Spinal cord (tissue), 4 donors: ENCODE data around the gene OR2S2. TPM values are rescaled to one million over a fixed set of nuclear protein-coding genes. Genes with fewer than 3 reads are reported as not detected.

Source experiments
- polyA plus RNA-seq, 2 donors: library from polyadenylated mRNA; unstranded; fragments of 120-200 nt; gene quantifications; one replicate each; pipeline ENCODE4 v1.2.1, GENCODE V29; 2013; ENCODE audit not compliant: insufficient read length in 2 of 2
- total RNA-seq, 2 donors: library from RNA; depleted of rRNA in 1 of 2; stranded (reverse); fragments of 120-200 nt in 1 of 2; fragments of >200 nt in 1 of 2; gene quantifications; one replicate each; pipeline versions ENCODE4 v1.2.3 to v1.2.4, GENCODE V29; 2013 to 2014

Gene OR2S2
- total and polyA plus RNA-seq, 4 donors = not detected

Other genes with a start within 250 kb of the OR2S2 start
- 100 to 1,000 TPM in 1 of 2 donors, 10 to 100 TPM in 1; 73.7 to 135 TPM for gene TLN1, start 226.0 kb downstream of the OR2S2 start, total RNA-seq
- 10 to 100 TPM; 75.5 to 90.5 TPM for gene TLN1, start 226.0 kb downstream of the OR2S2 start, polyA plus RNA-seq
- gene CREB3, start 225.5 kb downstream of the OR2S2 start, total RNA-seq = 10 to 100 TPM; 29.6 to 48.2 TPM
- gene CREB3, start 225.5 kb downstream of the OR2S2 start, polyA plus RNA-seq = 10 to 100 TPM; 50.7 to 53.6 TPM
- gene GBA2, start 208.9 kb downstream of the OR2S2 start, total RNA-seq = 10 to 100 TPM; 46.9 to 74.4 TPM
- gene GBA2, start 208.9 kb downstream of the OR2S2 start, polyA plus RNA-seq = 100 to 1,000 TPM; 109 to 131 TPM
- gene RGP1, start 208.9 kb downstream of the OR2S2 start, total RNA-seq = 10 to 100 TPM; 12.7 to 21.2 TPM
- gene RGP1, start 208.9 kb downstream of the OR2S2 start, polyA plus RNA-seq = 10 to 100 TPM; 21.9 to 23.5 TPM
- under 1 TPM in 1 of 2 donors, not detected in 1; 0.77 TPM for gene MSMP, start 203.9 kb downstream of the OR2S2 start, total RNA-seq
- 1 to 10 TPM in 1 of 2 donors, not detected in 1; 1.6 TPM for gene MSMP, start 203.9 kb downstream of the OR2S2 start, polyA plus RNA-seq
- gene NPR2, start 166.6 kb downstream of the OR2S2 start, total RNA-seq = 10 to 100 TPM; 15.0 to 24.9 TPM
- gene NPR2, start 166.6 kb downstream of the OR2S2 start, polyA plus RNA-seq = 10 to 100 TPM; 36.9 to 39.5 TPM
- gene SPAG8, start 145.9 kb downstream of the OR2S2 start, total RNA-seq = 10 to 100 TPM in 1 of 2 donors, 1 to 10 TPM in 1; 4.2 to 54.4 TPM
- 10 to 100 TPM; 12.7 to 16.5 TPM for gene SPAG8, start 145.9 kb downstream of the OR2S2 start, polyA plus RNA-seq
- gene HINT2, start 143.1 kb downstream of the OR2S2 start, total RNA-seq = 10 to 100 TPM; 16.3 to 57.5 TPM
- 10 to 100 TPM; 39.4 to 43.4 TPM for gene HINT2, start 143.1 kb downstream of the OR2S2 start, polyA plus RNA-seq
- under 1 TPM in 1 of 2 donors, not detected in 1; 0.06 TPM for gene FAM221B, start 129.4 kb downstream of the OR2S2 start, total RNA-seq
- gene FAM221B, start 129.4 kb downstream of the OR2S2 start, polyA plus RNA-seq = under 1 TPM; 0.41 to 0.73 TPM
- gene TMEM8B, start 128.9 kb downstream of the OR2S2 start, total RNA-seq = 1 to 10 TPM; 7.3 to 10.0 TPM
- gene TMEM8B, start 128.9 kb downstream of the OR2S2 start, polyA plus RNA-seq = 10 to 100 TPM; 58.1 to 58.8 TPM
- gene OR13J1, start 87.8 kb downstream of the OR2S2 start, total RNA-seq = under 1 TPM in 1 of 2 donors, not detected in 1; 0.10 TPM
- gene OR13J1, start 87.8 kb downstream of the OR2S2 start, polyA plus RNA-seq = under 1 TPM in 1 of 2 donors, not detected in 1; 0.35 TPM
- gene HRCT1, start 52.0 kb downstream of the OR2S2 start, total RNA-seq = 1 to 10 TPM in 1 of 2 donors, not detected in 1; 1.6 TPM
- gene HRCT1, start 52.0 kb downstream of the OR2S2 start, polyA plus RNA-seq = 1 to 10 TPM in 1 of 2 donors, under 1 TPM in 1; 0.81 to 1.2 TPM
- gene SPAAR, start 48.7 kb downstream of the OR2S2 start, total RNA-seq = under 1 TPM; 0.69 to 0.77 TPM
- gene SPAAR, start 48.7 kb downstream of the OR2S2 start, polyA plus RNA-seq = 1 to 10 TPM; 1.6 to 1.8 TPM
- gene RECK, start 78.8 kb upstream of the OR2S2 start, total RNA-seq = 10 to 100 TPM; 19.2 to 19.4 TPM
- gene RECK, start 78.8 kb upstream of the OR2S2 start, polyA plus RNA-seq = 10 to 100 TPM; 10.9 to 15.4 TPM
- 10 to 100 TPM; 30.6 to 31.8 TPM for gene GLIPR2, start 178.6 kb upstream of the OR2S2 start, total RNA-seq
- gene GLIPR2, start 178.6 kb upstream of the OR2S2 start, polyA plus RNA-seq = 10 to 100 TPM; 51.3 to 56.1 TPM
- under 1 TPM; 0.40 to 0.50 TPM for gene CCIN, start 211.2 kb upstream of the OR2S2 start, total RNA-seq
- under 1 TPM; 0.35 to 0.41 TPM for gene CCIN, start 211.2 kb upstream of the OR2S2 start, polyA plus RNA-seq
- 100 to 1,000 TPM; 136 to 231 TPM for gene CLTA, start 232.8 kb upstream of the OR2S2 start, total RNA-seq
- 100 to 1,000 TPM; 242 to 251 TPM for gene CLTA, start 232.8 kb upstream of the OR2S2 start, polyA plus RNA-seq